Measurements from ENCODE around the gene GTF2B.

GRCh38 chr1:88851303-88852063, 39.9 kb downstream of the GTF2B start:
- TF ChIP-seq, protein P1, sequence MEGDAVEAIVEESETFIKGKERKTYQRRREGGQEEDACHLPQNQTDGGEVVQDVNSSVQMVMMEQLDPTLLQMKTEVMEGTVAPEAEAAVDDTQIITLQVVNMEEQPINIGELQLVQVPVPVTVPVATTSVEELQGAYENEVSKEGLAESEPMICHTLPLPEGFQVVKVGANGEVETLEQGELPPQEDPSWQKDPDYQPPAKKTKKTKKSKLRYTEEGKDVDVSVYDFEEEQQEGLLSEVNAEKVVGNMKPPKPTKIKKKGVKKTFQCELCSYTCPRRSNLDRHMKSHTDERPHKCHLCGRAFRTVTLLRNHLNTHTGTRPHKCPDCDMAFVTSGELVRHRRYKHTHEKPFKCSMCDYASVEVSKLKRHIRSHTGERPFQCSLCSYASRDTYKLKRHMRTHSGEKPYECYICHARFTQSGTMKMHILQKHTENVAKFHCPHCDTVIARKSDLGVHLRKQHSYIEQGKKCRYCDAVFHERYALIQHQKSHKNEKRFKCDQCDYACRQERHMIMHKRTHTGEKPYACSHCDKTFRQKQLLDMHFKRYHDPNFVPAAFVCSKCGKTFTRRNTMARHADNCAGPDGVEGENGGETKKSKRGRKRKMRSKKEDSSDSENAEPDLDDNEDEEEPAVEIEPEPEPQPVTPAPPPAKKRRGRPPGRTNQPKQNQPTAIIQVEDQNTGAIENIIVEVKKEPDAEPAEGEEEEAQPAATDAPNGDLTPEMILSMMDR (IDR thresholded peaks at IDR 0.05): no peak
- no peak for TF ChIP-seq POLR2A (IDR thresholded peaks at IDR 0.05)

Measured in right lobe of liver (tissue), 4 donors.